Measurements from ENCODE around the gene HMG20B.

The HMG20B gene

GRCh38 chr19:3544058-3544376 lies 28.7 kb upstream of the HMG20B start:
- no peak overlapping the region for H3K27ac ChIP-seq
- no peak for TF ChIP-seq CTCF (IDR thresholded peaks at IDR 0.05)
- DNase-seq (ENCODE audit: low spot score): no peak
- H3K4me3 ChIP-seq: no peak overlapping the region

- peak; percentile 75 for TF ChIP-seq CTCF (IDR thresholded peaks at IDR 0.05)
Observed at GRCh38 chr19:3544742-3545668, 27.7 kb upstream of the HMG20B start.

GRCh38 chr19:3545669-3546034 lies 27.1 kb upstream of the HMG20B start:
- no peak for TF ChIP-seq CTCF (IDR thresholded peaks at IDR 0.05)
- no peak overlapping the region for H3K4me3 ChIP-seq
- no peak for DNase-seq (ENCODE audit: low spot score)
- no peak overlapping the region for H3K27ac ChIP-seq

More at GRCh38 chr19:3544742-3545668, 27.7 kb upstream of the HMG20B start:
- no peak for DNase-seq (ENCODE audit: low spot score)
- Histone ChIP-seq H3K27ac (no peak overlapping the region), H3K4me3 (no peak overlapping the region)

GRCh38 chr19:3546119-3546518 lies 26.6 kb upstream of the HMG20B start:
- no peak for TF ChIP-seq CTCF (IDR thresholded peaks at IDR 0.05)
- no peak for DNase-seq (ENCODE audit: low spot score)
- no peak overlapping the region for H3K4me3 ChIP-seq
- H3K27ac ChIP-seq: no peak overlapping the region

- peak; percentile 33 for TF ChIP-seq CTCF (IDR thresholded peaks at IDR 0.05)
- no peak overlapping the region for H3K4me3 ChIP-seq
- no peak for DNase-seq (ENCODE audit: low spot score)
- no peak overlapping the region for H3K27ac ChIP-seq
Observed at GRCh38 chr19:3547301-3547731, 25.4 kb upstream of the HMG20B start.

GRCh38 chr19:3547767-3548282 lies 24.9 kb upstream of the HMG20B start:
- Histone ChIP-seq H3K27ac (no peak overlapping the region), H3K4me3 (no peak overlapping the region)
- no peak for TF ChIP-seq CTCF (IDR thresholded peaks at IDR 0.05)
- no peak for DNase-seq (ENCODE audit: low spot score)

GRCh38 chr19:3548606-3549005 lies 24.1 kb upstream of the HMG20B start:
- DNase-seq (ENCODE audit: low spot score): no peak

More at GRCh38 chr19:3548606-3549005, 24.1 kb upstream of the HMG20B start:
- no peak for TF ChIP-seq CTCF (IDR thresholded peaks at IDR 0.05)
- Histone ChIP-seq H3K27ac (no peak overlapping the region), H3K4me3 (no peak overlapping the region)

Measured in coronary artery (tissue), 2 donors.